Suppressor macrophage treated with lipopolysaccharide for 4 hours (primary cell): ENCODE results near the gene CRY2.

Experiments
- DNase-seq: peaks from one replicate; pipeline ENCODE4 v3.0.0-alpha.2; 2020

CRY2 gene

GRCh38 chr11:45932217-45932616 lies 84.9 kb downstream of the CRY2 start:
- DNase-seq, result no peak
